MG63 (cell line): Measurements from ENCODE around the gene NANS. TPM values are rescaled to one million over a fixed set of nuclear protein-coding genes. Genes with fewer than 3 reads are reported as not detected.

ENCODE experiments used
- DNase-seq: peaks from one replicate; pipeline ENCODE4 v3.0.0-alpha.2; 2020
- H3K27me3 ChIP-seq: fragments of 250-450 bp; sonication (Bioruptor Pico); 2 replicates; pipeline ENCODE4 v1.5.1; 2020; ENCODE audit warnings: mild to moderate bottlenecking, moderate library complexity
- H3K36me3 ChIP-seq: fragments of 250-450 bp; sonication (Bioruptor Pico); 2 replicates; pipeline ENCODE4 v1.5.1; 2020; ENCODE audit warnings: mild to moderate bottlenecking, moderate library complexity
- H3K4me3 ChIP-seq: fragments of 250-450 bp; sonication (Bioruptor Pico); 2 replicates; pipeline ENCODE4 v1.5.1; 2020; ENCODE audit warnings: mild to moderate bottlenecking, moderate library complexity
- H3K9me3 ChIP-seq: fragments of 250-450 bp; sonication (Bioruptor Pico); 2 replicates; pipeline ENCODE4 v1.5.1; 2020; ENCODE audit warnings: mild to moderate bottlenecking, moderate library complexity
- total RNA-seq: library from RNA; depleted of rRNA; stranded (reverse); fragments of >200 nt; shearing (Covaris generic); gene quantifications from 2 replicates; pipeline ENCODE4 v1.2.3, GENCODE V29; 2014; ENCODE audit warnings: low replicate concordance

NANS gene
- total RNA-seq, 1 experiment from 2014 or later, result 230 TPM

DNA sequence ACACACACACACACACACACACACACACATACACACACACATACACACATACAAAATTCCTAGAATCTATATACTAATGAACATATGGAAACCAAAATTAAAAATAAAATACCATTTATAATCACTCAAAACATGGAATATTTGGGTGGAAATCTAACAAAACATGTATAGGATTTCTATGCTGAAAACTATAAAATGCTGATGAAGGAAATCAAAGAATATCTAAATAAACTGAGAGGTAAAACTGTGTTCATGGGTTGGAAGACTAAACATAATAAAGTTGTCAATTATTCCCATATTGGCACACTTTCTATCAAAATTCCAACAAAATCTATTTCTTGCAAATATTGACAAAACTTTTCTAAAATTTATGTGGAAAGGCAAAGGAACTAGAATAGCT is 25.4 kb upstream of the NANS start:
- H3K4me3 ChIP-seq, result no peak overlapping the region
- H3K27me3 ChIP-seq, result no peaks in the 10 kb centered on the region
- no peaks in the 10 kb centered on the region for H3K36me3 ChIP-seq
- H3K9me3 ChIP-seq, result no peaks in the 10 kb centered on the region
- no peak for DNase-seq

DNA sequence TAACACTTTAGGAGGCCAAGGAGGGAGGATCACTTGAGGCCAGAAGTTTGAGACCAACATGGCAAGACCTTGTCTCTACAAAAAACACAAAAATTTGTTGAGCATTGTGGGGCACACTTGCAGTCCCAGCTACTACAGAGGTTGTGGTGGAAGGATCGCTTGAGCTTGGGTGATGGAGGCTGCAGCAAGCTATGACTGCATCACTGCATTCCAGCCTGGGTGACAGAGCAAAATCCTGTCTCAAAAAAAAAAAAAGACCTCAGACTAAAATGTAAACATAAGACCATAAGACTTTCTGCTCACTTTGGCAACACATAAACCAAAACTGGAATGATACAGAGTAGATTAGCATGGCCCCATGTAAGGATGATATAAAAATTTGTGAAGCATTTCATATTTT is 24.6 kb upstream of the NANS start:
- Histone ChIP-seq H3K27me3 (no peaks in the 10 kb centered on the region), H3K4me3 (no peak overlapping the region), H3K36me3 (no peaks in the 10 kb centered on the region), H3K9me3 (no peaks in the 10 kb centered on the region)
- DNase-seq, result peak; percentile 39

DNA sequence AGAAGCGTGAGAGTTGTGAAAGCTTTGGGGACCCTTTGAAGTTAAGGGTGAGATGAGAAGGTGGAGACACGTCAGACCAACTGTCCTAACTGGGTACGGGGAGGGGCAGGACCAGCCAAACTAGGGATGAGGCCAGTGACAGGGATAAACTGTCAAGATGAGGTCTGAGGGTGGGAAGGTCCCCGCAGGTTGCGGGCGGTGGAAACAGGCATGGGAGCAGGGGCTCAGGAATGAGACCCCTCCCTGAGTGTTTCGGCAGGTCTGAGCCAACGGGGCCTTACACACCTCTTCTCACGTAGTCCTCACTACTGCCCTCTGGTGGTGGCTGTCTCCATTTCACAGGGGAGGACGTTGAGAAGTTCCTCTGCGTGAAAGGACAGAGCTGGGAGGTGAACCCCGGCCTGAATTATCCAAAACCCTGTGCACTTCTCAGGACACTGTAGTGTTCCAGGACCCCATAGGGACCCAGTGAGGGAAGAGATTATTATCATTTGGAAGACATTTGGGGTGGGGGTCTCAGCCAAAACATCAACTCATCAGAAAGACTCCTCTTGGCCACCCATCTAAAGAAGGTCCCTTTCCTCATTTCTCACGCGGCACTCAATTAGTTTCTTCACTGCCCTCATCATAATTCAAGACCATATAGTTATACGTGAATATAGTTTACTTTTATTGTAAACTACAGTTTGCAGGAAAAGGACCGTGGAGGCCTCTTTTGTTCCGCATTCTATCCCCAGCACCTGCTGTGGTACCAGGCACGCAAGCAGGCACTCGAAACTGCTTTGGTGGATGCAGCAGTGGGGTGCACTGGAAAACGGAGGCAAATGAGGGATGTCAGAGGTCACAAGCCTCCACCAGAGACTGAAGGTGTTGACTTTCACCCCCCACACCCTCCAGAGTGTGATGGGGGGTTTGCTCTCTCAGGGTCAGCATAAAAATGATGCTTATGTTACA is 21.7 kb upstream of the NANS start:
- DNase-seq, result peak; percentile 63
- Histone ChIP-seq H3K9me3 (no peaks in the 10 kb centered on the region), H3K4me3 (no peak overlapping the region), H3K27me3 (no peaks in the 10 kb centered on the region), H3K36me3 (no peaks in the 10 kb centered on the region)

DNA sequence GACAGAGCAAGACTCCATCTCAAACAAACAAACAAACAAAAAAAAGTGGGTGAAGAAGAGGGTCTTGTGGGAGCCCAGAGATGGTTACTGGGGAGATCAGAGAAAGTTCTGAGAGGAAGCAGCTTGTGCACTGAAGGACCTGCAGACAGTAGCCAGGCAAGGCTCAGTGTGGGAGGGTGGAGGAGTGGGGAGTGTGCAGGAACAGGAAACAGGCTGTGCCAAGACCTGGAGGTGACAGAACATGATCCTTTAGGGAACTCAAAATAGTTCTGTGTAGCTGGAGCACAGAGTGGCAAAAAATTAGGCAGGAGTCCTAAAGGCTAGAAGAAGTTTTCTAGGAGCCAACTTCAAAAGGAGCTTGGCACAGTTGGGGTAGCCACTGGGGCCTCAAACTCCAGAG is 19.2 kb upstream of the NANS start:
- Histone ChIP-seq H3K4me3 (no peak overlapping the region), H3K36me3 (no peaks in the 10 kb centered on the region), H3K9me3 (no peaks in the 10 kb centered on the region), H3K27me3 (no peaks in the 10 kb centered on the region)
- peak; percentile 76 for DNase-seq

DNA sequence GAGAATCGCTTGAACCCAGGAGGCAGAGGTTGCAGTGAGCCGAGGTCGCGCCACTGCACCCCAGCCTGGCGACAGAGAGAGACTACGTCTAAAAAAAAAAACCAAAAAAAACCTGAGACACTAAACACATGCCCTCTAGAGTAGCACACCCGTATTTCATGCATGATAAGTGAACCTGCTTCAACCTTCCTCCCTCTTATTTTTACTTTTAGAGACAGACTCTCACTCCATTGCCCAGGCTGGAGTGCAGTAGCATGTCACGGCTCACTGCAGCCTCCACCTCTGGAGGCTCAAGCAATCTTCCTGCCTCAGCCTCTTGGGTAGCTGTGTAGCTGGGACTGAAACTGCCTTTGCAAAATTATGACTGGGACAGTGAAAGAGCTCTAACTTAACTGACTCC is 17.6 kb upstream of the NANS start:
- H3K4me3 ChIP-seq, result no peak overlapping the region
- no peaks in the 10 kb centered on the region for H3K9me3 ChIP-seq
- no peak for DNase-seq
- no peaks in the 10 kb centered on the region for H3K27me3 ChIP-seq
- H3K36me3 ChIP-seq, result no peaks in the 10 kb centered on the region

DNA sequence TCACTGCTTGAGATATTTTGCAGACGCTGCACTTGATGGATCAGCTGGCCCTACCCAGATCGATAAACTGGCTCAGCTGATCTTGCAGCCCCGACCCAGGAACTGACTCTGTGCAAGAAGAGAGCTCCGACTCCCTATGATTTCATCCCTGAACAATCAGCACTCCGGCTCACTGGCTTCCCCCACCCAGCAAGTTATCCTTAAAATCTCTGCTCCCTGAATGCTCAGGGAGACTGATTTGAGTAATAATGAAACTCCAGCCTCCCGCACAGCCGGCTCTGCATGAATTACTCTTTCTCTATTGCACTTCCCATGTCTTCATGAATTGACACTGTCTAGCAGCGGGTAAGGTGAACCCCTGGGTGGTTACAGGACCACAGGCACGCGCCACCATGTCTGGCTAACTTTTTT is 16.9 kb upstream of the NANS start:
- H3K4me3 ChIP-seq, result no peak overlapping the region
- DNase-seq, result no peak
- H3K27me3 ChIP-seq, result no peaks in the 10 kb centered on the region
- no peaks in the 10 kb centered on the region for H3K36me3 ChIP-seq
- no peaks in the 10 kb centered on the region for H3K9me3 ChIP-seq

DNA sequence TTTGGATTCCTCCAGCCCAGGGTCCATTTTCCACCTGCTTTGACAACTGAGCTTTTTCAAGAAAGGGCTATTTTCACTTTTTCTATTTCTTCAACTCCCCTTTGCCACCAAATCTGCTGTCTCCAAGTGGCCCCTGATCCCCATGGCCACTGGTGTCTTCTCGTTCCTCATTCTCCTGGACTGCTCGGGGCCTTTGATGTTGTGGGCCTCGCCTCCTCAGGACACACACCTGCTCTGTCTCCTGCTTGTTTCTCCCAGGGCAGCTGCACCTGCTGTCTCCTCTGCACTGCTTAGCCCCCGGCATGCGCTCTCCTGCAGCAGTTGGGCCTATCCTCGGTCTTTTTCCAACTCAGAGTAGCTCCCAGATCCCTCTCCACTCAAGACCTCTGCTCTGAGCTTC is 16.3 kb upstream of the NANS start:
- Histone ChIP-seq H3K4me3 (no peak overlapping the region), H3K36me3 (no peaks in the 10 kb centered on the region), H3K9me3 (no peaks in the 10 kb centered on the region), H3K27me3 (no peaks in the 10 kb centered on the region)
- no peak for DNase-seq

DNA sequence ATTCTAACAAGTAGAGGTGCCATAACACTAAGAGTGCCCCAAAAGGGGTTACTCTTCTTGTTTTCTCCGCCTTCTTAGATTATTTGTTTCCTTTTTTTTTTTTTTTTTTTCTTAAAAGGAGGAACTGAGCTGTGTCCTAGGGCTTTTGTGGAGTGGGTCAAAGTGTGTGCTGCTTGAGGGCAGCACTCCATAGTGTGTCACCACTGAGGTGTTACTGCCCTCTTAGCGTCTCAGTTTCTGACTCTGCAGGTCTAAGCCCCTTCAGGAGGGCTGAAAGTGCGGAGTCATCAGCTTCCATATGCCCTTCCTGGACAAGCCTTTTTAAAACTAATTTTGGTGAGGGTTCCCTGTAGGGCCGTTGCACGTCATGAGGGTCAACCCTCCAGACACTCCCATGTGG is 12.6 kb upstream of the NANS start:
- Histone ChIP-seq H3K9me3 (no peaks in the 10 kb centered on the region), H3K4me3 (no peak overlapping the region), H3K36me3 (peaks cover 24% of the 10 kb centered on the region), H3K27me3 (no peaks in the 10 kb centered on the region)
- no peak for DNase-seq

DNA sequence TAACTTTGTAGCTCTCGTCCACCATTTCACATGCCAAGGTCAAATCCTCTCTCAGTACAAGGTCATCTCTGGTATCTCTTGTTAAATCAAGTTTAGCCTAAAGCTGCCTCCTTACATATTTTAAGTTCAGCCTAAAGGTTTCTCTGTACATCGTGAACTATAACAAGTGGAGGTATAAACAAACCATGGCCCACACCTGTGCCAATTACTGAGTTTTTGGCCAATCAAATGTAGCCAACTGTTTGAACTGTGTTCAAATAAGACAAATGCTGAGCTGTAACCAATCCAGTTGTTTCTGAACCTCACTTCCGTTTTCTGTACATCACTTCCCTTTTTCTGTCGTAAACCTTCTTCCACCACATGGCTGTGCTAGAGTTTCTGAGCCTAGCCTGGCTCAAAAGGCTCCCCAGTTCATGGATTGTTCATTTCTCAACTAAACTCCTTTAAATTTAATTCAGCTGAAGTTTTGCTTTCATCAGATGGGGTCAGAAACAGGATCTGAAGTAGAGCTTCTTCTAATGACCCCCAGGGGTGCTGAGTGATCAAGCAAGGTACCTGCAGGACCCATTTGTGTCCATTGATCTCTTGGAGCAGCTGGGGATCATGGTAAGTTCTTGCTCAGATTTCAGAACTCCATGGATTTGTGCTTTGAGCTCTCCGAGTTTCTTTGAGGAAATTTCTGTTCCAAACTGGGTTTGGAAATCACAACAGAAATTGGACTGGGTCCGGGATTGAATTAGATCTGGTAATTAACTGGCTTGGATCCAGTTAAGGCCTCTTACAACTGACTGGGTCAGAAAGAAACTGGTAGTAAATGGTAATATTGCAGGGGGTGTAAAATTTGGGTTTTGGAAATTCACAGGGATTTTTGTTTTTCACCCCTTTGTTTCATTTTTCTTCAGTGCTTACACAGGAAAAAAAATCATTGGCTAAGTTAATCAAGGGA is 11.0 kb upstream of the NANS start:
- Histone ChIP-seq H3K27me3 (no peaks in the 10 kb centered on the region), H3K36me3 (peaks cover 36% of the 10 kb centered on the region), H3K9me3 (no peaks in the 10 kb centered on the region), H3K4me3 (peak overlapping the region; percentile 78)
- peak; percentile 29 for DNase-seq

DNA sequence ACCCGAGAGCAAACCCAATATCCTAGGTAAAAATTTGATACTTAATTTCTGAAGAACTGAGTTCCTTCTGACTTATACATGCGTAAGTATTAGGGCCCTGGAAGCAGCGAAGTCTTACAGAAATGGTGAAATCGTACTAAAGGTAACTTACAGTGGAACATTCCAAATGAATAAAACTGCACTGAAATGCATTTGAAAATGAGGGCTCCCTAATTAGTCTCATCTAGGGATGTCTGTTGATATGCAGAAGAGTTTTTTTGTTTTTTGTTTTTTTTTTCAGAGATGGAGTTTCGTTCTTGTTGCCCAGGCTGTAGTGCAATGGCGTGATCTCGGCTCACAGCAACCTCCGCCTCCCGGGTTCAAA is 10.4 kb upstream of the NANS start:
- peak overlapping the region; percentile 78 for H3K4me3 ChIP-seq

DNA sequence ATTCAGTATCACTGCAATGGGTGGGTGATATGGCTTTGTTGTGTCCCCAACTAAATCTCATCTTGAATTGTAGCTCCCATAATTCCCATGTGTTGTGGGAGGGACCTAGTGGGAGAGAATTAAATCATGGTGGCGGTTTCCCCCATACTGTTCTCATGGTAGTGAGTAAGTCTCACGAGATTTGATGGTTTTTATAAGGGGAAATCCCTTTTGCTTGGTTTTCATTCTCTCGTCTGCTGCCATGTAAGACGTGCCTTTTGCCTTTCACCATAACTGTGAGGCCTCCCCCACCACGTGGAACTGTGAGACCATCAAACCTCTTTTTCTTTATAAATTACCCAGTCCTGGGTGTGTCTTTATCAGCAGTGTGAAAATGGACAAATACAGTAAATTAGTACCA is 9.5 kb upstream of the NANS start:
- H3K9me3 ChIP-seq, result no peaks in the 10 kb centered on the region
- no peak for DNase-seq
- peaks cover 45% of the 10 kb centered on the region for H3K36me3 ChIP-seq
- peak overlapping the region; percentile 78 for H3K4me3 ChIP-seq
- no peaks in the 10 kb centered on the region for H3K27me3 ChIP-seq

More for the DNA sequence above, 10.4 kb upstream of the NANS start:
- Histone ChIP-seq H3K27me3 (no peaks in the 10 kb centered on the region), H3K9me3 (no peaks in the 10 kb centered on the region), H3K36me3 (peaks cover 39% of the 10 kb centered on the region)
- no peak for DNase-seq

DNA sequence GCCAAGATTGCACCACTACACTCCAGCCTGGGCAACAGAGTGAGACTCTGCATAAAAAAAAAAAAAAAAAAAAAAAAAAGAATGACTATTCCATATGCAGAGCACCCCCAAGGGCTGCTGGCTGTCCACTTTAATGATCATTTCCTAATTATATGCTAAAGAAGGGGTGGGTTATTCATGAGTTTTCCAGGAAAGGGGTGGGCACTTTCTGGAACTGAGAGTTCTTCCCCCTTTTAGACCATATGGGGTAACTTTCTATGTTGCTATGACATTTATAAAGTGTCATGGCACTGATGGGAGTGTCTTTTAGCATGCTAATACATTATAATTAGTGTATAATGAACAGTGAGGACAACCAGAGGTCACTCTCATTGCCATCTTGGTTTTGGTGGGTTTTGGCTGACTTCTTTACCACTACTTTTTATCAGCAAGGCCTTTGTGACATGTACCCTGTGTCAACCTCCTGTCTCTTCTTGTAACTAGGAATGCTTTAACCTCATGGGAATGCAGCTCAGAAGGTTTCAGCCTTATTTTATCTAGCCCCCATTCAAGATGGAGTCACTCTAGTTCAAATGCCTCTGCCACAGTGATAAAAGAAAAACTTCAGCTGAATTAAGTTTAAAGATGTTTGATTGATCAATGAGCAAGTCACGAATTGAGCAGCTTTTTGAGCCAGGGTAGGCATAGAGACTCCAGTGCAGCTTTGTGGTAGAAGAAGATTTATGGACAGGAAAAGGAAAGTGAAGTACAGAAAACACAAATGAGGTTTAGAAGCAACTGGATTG is 7.1 kb upstream of the NANS start:
- no peak for DNase-seq
- H3K36me3 ChIP-seq, result peaks cover 58% of the 10 kb centered on the region
- no peaks in the 10 kb centered on the region for H3K27me3 ChIP-seq
- H3K9me3 ChIP-seq, result no peaks in the 10 kb centered on the region
- H3K4me3 ChIP-seq, result no peak overlapping the region

DNA sequence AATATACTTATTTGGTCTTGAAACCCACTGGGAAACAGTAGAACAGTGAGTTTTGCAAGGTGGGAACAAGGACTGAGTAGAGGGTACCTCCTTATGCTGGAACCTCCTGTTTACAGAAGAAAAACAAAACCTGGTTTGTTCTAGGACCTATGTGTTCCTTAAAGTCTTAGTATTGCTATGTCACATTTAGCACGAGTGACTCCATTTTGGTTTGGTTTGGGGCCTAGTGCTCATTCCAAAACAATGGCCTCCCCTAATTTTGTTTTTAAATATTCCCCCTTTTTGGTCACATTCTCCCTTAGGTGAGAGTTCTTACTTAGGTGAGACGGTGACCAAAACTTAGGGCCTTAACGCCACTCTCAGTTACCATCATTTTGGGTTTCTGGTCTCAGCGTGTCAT is 6.2 kb upstream of the NANS start:
- DNase-seq, result no peak
- Histone ChIP-seq H3K4me3 (no peak overlapping the region), H3K9me3 (no peaks in the 10 kb centered on the region), H3K36me3 (peaks cover 59% of the 10 kb centered on the region), H3K27me3 (no peaks in the 10 kb centered on the region)

DNA sequence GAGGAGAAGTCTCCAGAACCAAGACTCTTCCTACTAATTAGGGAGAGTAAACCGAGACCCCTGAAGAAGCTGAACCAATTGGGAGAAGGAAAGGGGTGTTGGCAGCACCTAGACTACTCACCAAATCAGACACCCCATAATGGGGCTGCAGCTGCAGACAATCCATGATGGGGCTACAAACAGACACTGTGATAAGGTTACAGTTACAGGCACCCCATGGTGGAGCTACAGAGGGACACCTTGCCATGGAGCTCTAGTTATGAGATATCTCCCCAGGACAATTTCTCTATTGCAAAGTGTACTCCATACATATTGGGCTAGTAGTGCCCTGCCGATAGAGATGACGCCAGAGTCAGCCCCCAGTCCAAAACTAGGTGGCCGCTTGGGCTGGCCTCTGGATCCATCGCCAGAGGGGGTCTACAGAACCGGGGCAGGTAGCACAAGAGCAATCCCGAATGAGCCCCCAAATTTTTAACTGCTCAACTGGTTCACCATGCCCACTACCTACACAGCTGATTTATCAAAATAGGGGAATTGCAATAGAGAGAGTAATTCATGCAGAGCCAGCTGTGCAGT is 2.1 kb upstream of the NANS start:
- H3K9me3 ChIP-seq, result no peaks in the 10 kb centered on the region
- DNase-seq, result no peak
- H3K36me3 ChIP-seq, result peaks cover 47% of the 10 kb centered on the region

DNA sequence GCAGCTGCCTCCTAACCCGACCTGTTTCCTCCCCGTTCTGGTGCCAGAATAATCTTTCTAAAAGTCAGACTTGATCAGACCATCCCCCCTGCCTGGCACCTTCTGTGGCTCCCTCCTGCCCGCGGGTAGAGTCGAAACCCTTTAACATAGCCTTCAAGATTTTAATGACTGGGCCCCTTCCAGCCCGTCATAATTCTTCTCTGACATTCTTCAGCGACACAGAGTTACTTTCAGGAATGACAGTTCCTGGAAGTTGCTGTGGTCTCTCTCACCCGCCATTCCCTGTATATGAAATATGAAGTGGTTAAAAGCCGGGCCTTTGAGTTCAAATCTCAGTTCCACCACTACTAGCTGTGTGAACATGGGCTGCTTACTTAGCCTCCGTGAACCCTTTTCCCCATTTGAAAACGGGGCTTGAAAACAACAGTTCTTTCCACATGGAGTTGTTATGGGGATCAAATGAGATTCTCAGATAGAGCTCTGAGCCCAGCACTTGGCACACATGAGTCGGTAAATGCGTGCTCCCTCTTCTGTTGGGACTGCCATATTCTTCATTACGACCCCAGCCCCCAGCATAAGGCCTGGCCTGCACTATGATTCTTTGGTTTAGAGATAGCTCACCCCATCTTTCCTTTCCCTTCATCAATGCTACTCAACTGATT is 737 bp downstream of the NANS start:
- no peaks in the 10 kb centered on the region for H3K9me3 ChIP-seq
- H3K36me3 ChIP-seq, result peaks cover 50% of the 10 kb centered on the region
- H3K4me3 ChIP-seq, result peak overlapping the region; percentile 74
- no peak for DNase-seq
- no peaks in the 10 kb centered on the region for H3K27me3 ChIP-seq

More for the DNA sequence above, 2.1 kb upstream of the NANS start:
- H3K4me3 ChIP-seq, result no peak overlapping the region
- no peaks in the 10 kb centered on the region for H3K27me3 ChIP-seq

DNA sequence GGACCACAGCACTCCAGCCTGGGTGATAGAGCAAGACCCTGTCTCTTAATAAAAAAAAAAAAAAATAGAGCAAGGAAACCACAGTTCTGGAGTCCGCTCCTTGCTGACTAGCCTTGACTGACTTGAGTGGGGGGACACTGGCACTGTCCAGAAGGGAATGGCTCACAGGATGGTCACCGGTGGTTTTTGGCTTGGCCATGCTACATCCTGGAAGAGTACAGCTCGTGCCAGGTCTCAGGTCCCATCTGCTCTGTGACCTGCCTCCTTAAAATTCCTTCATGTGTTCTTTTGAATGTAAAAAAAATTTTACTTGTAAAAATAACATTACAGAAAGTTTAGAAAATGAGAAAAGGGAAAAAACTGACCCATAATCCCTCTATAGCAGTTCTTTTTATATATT is 5.6 kb downstream of the NANS start:
- Histone ChIP-seq H3K9me3 (no peaks in the 10 kb centered on the region), H3K27me3 (no peaks in the 10 kb centered on the region), H3K36me3 (peaks cover 71% of the 10 kb centered on the region), H3K4me3 (no peak overlapping the region)
- no peak for DNase-seq
